Stimulated activated CD8-positive, alpha-beta memory T cell treated with anti-CD3 and anti-CD28 coated beads, Interleukin-12 subunit alpha, Interleukin-12 subunit beta, amount 100 ng/mL, for 1 hour (primary cell): ENCODE measurements around the gene RASSF5.

Source experiments
- DNase-seq: peaks from one replicate; pipeline ENCODE4 v3.0.0-alpha.2; 2020; ENCODE audit warnings: low read depth

The RASSF5 gene

GRCh38 chr1:206635978-206636345 lies 128.6 kb downstream of the RASSF5 start:
- DNase-seq, result no peak

- DNase-seq, result no peak
Measured at GRCh38 chr1:206636671-206637070, 129.3 kb downstream of the RASSF5 start.

GRCh38 chr1:206637605-206638004 lies 130.3 kb downstream of the RASSF5 start:
- no peak for DNase-seq
